Endothelial cell (in vitro differentiated cells): ENCODE measurements around the gene RCOR2. TPM values are rescaled to one million over a fixed set of nuclear protein-coding genes. Genes with fewer than 3 reads are reported as not detected.

ENCODE experiments used
- DNase-seq: peaks from one replicate; pipeline ENCODE4 v3.0.0; 2021; ENCODE audit warnings: low spot score
- H3K27ac Mint-ChIP-seq: one replicate; pipeline ENCODE4 v1.8.0; 2021; ENCODE audit warnings: mixed read lengths, inconsistent platforms; ENCODE audit not compliant: unreplicated experiment
- H3K27me3 Mint-ChIP-seq: one replicate; pipeline ENCODE4 v1.8.0; 2021; ENCODE audit warnings: mild to moderate bottlenecking, moderate library complexity, mixed read lengths, inconsistent platforms; ENCODE audit not compliant: unreplicated experiment
- H3K36me3 Mint-ChIP-seq: one replicate; pipeline ENCODE4 v1.8.0; 2021; ENCODE audit warnings: mild to moderate bottlenecking, low read depth, mixed read lengths, inconsistent platforms; ENCODE audit not compliant: unreplicated experiment
- H3K4me1 Mint-ChIP-seq: one replicate; pipeline ENCODE4 v1.8.0; 2021; ENCODE audit warnings: mild to moderate bottlenecking, mixed read lengths, inconsistent platforms; ENCODE audit not compliant: unreplicated experiment
- H3K4me3 Mint-ChIP-seq: one replicate; pipeline ENCODE4 v1.8.0; 2021; ENCODE audit warnings: mild to moderate bottlenecking, mixed read lengths, inconsistent platforms; ENCODE audit not compliant: unreplicated experiment
- H3K9me3 Mint-ChIP-seq: one replicate; pipeline ENCODE4 v1.8.0; 2021; ENCODE audit warnings: mixed read lengths, inconsistent platforms; ENCODE audit not compliant: unreplicated experiment
- CTCF ChIP-seq: fragments of 200-600 bp; sonication (generic); IDR thresholded peaks from one replicate; pipeline ENCODE4 v1.5.0; 2021; ENCODE audit warnings: antibody characterized with exemption; ENCODE audit not compliant: unreplicated experiment
- total RNA-seq: library from RNA; stranded (reverse); fragmentation: NEBNext Ultra II Directional; extraction: Animal tissue kit (Norgen Biotek cat#: 25700); gene quantifications from one replicate; pipeline ENCODE4 v1.2.1, GENCODE V29; 2021; ENCODE audit not compliant: unreplicated experiment

Gene RCOR2
- total RNA-seq, 1 donor from 2014 or later: 9.3 TPM

DNA sequence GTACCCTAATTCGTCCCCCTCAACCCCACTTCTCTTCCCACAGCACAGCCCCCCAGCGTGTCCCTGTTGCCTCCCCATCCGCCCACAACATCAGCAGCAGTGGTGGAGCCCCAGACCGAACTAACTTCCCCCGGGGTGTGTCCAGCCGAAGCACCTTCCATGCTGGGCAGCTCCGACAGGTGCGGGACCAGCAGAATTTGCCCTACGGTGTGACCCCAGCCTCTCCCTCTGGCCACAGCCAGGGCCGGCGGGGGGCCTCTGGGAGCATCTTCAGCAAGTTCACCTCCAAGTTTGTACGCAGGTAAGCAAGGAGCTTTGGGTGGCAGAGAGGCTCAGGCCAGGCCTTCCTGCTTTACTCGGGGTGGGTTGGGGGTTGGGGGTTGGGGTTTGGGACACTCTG lies 12.2 kb downstream of the RCOR2 start:
- H3K36me3 Mint-ChIP-seq: peaks cover 36% of the 10 kb centered on the region
- no peak for DNase-seq
- H3K27me3 Mint-ChIP-seq: peaks cover 9% of the 10 kb centered on the region
- no peak overlapping the region for H3K4me3 Mint-ChIP-seq
- peaks cover 9% of the 10 kb centered on the region for H3K4me1 Mint-ChIP-seq
- H3K27ac Mint-ChIP-seq: no peak overlapping the region
- no peaks in the 10 kb centered on the region for H3K9me3 Mint-ChIP-seq
- no peak for TF ChIP-seq CTCF

- TF ChIP-seq CTCF: no peak
- Mint-ChIP-seq H3K9me3 (no peaks in the 10 kb centered on the region), H3K4me1 (peaks cover 9% of the 10 kb centered on the region), H3K27me3 (peaks cover 11% of the 10 kb centered on the region), H3K4me3 (peak overlapping the region; percentile 70), H3K36me3 (peaks cover 45% of the 10 kb centered on the region), H3K27ac (no peak overlapping the region)
- no peak for DNase-seq
Observed at GRCh38 chr11:63903884-63904283, 13.1 kb downstream of the RCOR2 start.

DNA sequence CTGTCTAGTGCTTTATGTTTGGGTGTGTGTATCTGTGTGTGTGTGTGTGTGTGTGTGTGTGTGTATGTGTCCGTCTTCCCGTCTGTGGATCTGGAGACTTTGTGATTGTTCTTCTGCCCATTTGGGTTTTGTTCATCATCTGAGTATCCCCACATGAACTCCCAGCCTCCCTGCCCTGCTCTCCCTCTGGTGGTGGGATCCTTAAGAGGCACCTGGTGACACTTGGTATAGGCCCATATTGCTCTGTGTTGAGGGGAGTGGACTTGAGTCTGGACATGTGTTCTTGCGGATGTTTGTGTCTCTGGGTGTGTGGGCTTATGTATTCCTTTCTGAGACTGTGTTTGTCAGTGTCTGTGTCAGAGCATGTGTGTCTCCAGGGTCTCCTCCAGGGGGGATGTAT lies 15.3 kb downstream of the RCOR2 start:
- H3K27ac Mint-ChIP-seq: no peak overlapping the region
- peaks cover 10% of the 10 kb centered on the region for H3K27me3 Mint-ChIP-seq
- H3K4me1 Mint-ChIP-seq: peaks cover 2% of the 10 kb centered on the region
- no peak for TF ChIP-seq CTCF
- no peaks in the 10 kb centered on the region for H3K9me3 Mint-ChIP-seq
- no peak overlapping the region for H3K4me3 Mint-ChIP-seq
- DNase-seq: no peak
- peaks cover 58% of the 10 kb centered on the region for H3K36me3 Mint-ChIP-seq

DNA sequence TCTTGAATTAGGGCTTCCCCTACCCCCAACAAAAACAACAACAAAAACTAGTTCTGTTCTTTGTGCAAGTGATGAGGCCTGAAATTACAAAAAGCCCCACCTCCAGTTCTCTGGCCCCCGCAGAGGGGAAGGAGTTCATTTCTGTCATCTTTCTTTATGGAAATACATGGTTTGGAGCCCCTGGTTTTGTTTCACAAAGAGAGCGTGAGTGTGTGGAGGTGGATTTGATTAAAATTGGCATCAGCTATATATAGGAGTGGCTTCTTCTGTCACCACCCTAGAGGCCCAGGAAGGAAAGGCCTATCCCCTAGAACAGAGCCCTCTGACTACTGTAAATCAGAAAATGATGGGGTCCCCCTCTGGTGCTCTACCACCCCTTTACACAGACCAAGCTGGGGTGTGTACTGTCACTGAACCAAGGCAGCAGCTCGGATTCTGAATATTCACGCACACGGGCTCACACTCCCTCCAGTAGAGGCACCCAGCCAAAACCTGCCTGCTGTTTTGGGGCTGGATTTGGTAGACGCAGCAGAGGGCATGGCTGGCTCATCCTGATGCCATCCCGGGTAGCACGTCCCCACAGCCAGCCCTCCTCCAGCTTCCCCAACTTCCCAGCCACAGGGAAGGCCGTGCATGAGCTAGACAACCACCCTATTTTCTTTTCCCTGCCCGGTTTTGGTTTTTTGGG lies 19.4 kb downstream of the RCOR2 start:
- peaks cover 6% of the 10 kb centered on the region for H3K27me3 Mint-ChIP-seq
- H3K36me3 Mint-ChIP-seq: peaks cover 46% of the 10 kb centered on the region
- H3K4me3 Mint-ChIP-seq: no peak overlapping the region
- H3K9me3 Mint-ChIP-seq: no peaks in the 10 kb centered on the region
- H3K27ac Mint-ChIP-seq: no peak overlapping the region
- H3K4me1 Mint-ChIP-seq: peaks cover 8% of the 10 kb centered on the region
- no peak for TF ChIP-seq CTCF
- no peak for DNase-seq

GRCh38 chr11:63896071-63896470 lies 20.9 kb downstream of the RCOR2 start:
- H3K9me3 Mint-ChIP-seq: no peaks in the 10 kb centered on the region
- no peak for TF ChIP-seq CTCF
- H3K36me3 Mint-ChIP-seq: peaks cover 36% of the 10 kb centered on the region
- no peak overlapping the region for H3K27ac Mint-ChIP-seq
- DNase-seq: no peak
- peaks cover 18% of the 10 kb centered on the region for H3K4me1 Mint-ChIP-seq
- peak overlapping the region; percentile 29 for H3K4me3 Mint-ChIP-seq
- peaks cover 4% of the 10 kb centered on the region for H3K27me3 Mint-ChIP-seq
